ENCODE measurements around the gene USP28.
"Not testable (repeated sequence)": the region's sequence is repeated elsewhere in the genome, so short reads cannot be mapped to it uniquely, and the experiment has no call there.

Gene USP28

DNA sequence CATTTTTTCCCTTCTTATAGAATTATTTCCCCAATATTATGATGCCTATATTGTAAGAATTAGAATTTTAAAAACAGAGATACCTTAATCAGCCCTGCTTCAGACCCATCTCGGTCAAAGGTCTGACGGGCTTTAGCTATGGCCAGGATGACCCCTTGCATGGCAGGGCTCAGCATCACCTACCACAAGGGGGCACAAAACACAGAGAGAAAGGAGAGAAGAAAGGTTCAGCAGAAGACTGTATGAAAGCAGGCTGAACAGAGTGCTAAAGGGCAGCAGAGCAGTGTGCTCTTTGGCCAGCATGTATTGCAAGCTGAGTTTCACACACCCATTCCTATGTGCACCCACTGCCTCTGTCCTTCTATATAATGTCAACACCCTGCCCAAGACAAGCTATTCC lies 69.0 kb downstream of the USP28 start:
- POLR2A ChIA-PET: no interaction called here

DNA sequence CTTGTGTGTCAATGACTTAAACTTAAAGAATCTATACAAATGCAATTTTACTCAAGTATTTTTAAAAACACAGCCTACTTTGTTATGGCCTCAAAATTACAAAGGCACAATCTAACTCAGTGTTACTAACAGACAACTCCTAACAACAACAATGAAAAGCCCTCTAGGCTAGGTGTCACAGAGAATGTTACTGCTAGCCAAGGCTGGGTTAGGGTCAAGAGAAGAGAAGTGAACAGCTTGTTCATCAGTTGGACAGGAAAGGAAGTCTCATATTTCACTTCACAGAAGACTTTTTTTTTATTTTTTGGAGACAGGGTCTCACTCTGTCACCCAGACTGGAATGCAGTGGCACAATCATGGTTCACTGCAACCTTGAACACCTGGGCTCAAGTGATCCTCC lies 69.7 kb downstream of the USP28 start:
- DNase-seq (ENCODE audit: extremely low spot score): no peak
- no peak for TF ChIP-seq FOXA1 (IDR thresholded peaks at IDR 0.05)
- no peak for TF ChIP-seq LEF1 (IDR thresholded peaks at IDR 0.05; ENCODE audit: borderline replicate concordance)
- TF ChIP-seq HDGF (IDR thresholded peaks at IDR 0.05; ENCODE audit: borderline replicate concordance): no peak
- no peak for TF ChIP-seq TARDBP (IDR thresholded peaks at IDR 0.05)
- TF ChIP-seq FOXM1 (IDR thresholded peaks at IDR 0.05; ENCODE audit: borderline replicate concordance): no peak
- TF ChIP-seq NFRKB (IDR thresholded peaks at IDR 0.05): no peak
- TF ChIP-seq, protein P1, sequence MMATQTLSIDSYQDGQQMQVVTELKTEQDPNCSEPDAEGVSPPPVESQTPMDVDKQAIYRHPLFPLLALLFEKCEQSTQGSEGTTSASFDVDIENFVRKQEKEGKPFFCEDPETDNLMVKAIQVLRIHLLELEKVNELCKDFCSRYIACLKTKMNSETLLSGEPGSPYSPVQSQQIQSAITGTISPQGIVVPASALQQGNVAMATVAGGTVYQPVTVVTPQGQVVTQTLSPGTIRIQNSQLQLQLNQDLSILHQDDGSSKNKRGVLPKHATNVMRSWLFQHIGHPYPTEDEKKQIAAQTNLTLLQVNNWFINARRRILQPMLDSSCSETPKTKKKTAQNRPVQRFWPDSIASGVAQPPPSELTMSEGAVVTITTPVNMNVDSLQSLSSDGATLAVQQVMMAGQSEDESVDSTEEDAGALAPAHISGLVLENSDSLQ (IDR thresholded peaks at IDR 0.05): no peak
- no peak for TF ChIP-seq SP1 (IDR thresholded peaks at IDR 0.05)
- TF ChIP-seq ELF4 (IDR thresholded peaks at IDR 0.05): no peak
- TF ChIP-seq BHLHE40 (IDR thresholded peaks at IDR 0.05; ENCODE audit: borderline replicate concordance): no peak
- TF ChIP-seq CTBP1 (IDR thresholded peaks at IDR 0.05; ENCODE audit: borderline replicate concordance): no peak
- TF ChIP-seq ARNT (IDR thresholded peaks at IDR 0.05): no peak
- TF ChIP-seq L3MBTL2 (conservative IDR thresholded peaks at IDR 0.05): no peak
- no peak for TF ChIP-seq FOXK2 (IDR thresholded peaks at IDR 0.05)
- TF ChIP-seq SUZ12 (IDR thresholded peaks at IDR 0.05): no peak
- no peak for TF ChIP-seq ZNF384 (IDR thresholded peaks at IDR 0.05)
- CTCF ChIA-PET: interaction anchor here (0.6 to 2.5 kb wide), 4 partner anchors 9 to 455 kb away, joined by 3 to 12 read pairs (median 8); no protein-coding TSS in a partner anchor
- POLR2A ChIA-PET: no interaction called here

More for the DNA sequence above, 69.0 kb downstream of the USP28 start:
- CTCF ChIA-PET: interaction anchor here (0.7 to 2.5 kb wide), 7 partner anchors 10 to 455 kb away, joined by 3 to 12 read pairs (median 4); no protein-coding TSS in a partner anchor
- TF ChIP-seq, protein P1 (IDR thresholded peaks at IDR 0.05): no peak
- TF ChIP-seq HDGF (IDR thresholded peaks at IDR 0.05; ENCODE audit: borderline replicate concordance) (no peak), SUZ12 (IDR thresholded peaks at IDR 0.05) (no peak), BHLHE40 (IDR thresholded peaks at IDR 0.05; ENCODE audit: borderline replicate concordance) (no peak)
- peak; percentile 57 for DNase-seq (ENCODE audit: extremely low spot score)

DNA sequence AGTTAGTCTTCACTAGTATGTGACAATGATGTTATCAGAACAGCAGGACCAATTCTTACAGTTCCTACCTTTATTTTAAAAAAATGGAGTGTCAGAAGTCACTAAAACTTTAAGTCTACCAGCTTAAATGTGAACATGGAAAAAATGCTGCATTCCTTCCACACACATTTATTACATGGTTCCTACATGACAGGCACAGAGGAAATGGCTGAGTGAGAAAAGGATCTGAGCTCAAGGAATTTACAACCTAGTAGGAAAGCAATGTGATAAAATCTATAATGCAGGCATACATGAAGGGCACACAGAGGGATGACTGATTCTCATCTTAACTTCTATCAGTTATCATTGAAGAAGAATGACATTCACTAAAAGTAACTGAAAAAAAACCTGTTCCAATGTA lies 72.8 kb downstream of the USP28 start:
- no peak for TF ChIP-seq SP1 (IDR thresholded peaks at IDR 0.05)
- no peak for TF ChIP-seq TARDBP (IDR thresholded peaks at IDR 0.05)
- TF ChIP-seq ARNT (IDR thresholded peaks at IDR 0.05): no peak
- TF ChIP-seq CTBP1 (IDR thresholded peaks at IDR 0.05; ENCODE audit: borderline replicate concordance): no peak
- TF ChIP-seq HDGF (IDR thresholded peaks at IDR 0.05; ENCODE audit: borderline replicate concordance): no peak
- no peak for TF ChIP-seq LEF1 (IDR thresholded peaks at IDR 0.05; ENCODE audit: borderline replicate concordance)
- no peak for TF ChIP-seq FOXA1 (IDR thresholded peaks at IDR 0.05)
- TF ChIP-seq NFRKB (IDR thresholded peaks at IDR 0.05): no peak
- TF ChIP-seq BHLHE40 (IDR thresholded peaks at IDR 0.05; ENCODE audit: borderline replicate concordance): no peak
- TF ChIP-seq L3MBTL2 (conservative IDR thresholded peaks at IDR 0.05): no peak
- no peak for TF ChIP-seq FOXK2 (IDR thresholded peaks at IDR 0.05)
- no peak for TF ChIP-seq SUZ12 (IDR thresholded peaks at IDR 0.05)
- TF ChIP-seq ZNF384 (IDR thresholded peaks at IDR 0.05): no peak
- TF ChIP-seq, protein P1 (IDR thresholded peaks at IDR 0.05): no peak
- TF ChIP-seq ELF4 (IDR thresholded peaks at IDR 0.05): no peak
- no peak for TF ChIP-seq FOXM1 (IDR thresholded peaks at IDR 0.05; ENCODE audit: borderline replicate concordance)
- no peak for DNase-seq (ENCODE audit: extremely low spot score)
- ChIA-PET POLR2A (no interaction called here), CTCF (no interaction called here)

DNA sequence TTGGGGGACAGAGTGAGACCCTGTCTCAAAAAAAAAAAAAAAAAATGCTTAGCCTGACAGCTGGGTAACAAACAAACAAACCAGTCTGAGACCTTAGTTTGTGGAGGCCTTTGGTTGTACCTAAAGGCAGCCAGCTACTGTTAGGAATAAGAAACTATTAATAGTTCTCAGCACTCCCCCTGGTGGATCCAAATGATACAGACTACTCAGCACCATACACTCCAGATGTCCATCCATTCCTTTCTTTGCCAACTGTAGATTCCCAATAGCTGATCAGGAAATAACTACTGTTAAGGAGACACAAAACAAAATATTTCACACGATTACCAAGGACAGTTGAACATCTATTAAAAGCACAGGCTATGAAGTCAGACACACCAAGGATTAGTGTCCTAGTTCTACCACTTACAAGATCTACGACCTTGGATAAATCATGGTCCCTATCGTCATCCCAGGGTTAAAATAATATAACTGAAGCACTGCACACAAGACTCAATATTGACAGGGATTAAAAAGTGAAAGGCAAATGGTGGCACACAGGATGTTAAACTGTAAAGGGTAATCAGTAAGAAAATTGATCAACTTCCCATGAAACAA lies 78.6 kb downstream of the USP28 start:
- ChIA-PET CTCF (interaction anchor here (0.6 to 1.8 kb wide), 11 partner anchors 9 to 1588 kb away, joined by 3 to 12 read pairs (median 3); partner anchors contain the start of genes HTR3A and ZW10), POLR2A (no interaction called here)
- peak; percentile 59 for DNase-seq (ENCODE audit: extremely low spot score)
- no peak for TF ChIP-seq SUZ12 (IDR thresholded peaks at IDR 0.05)

DNA sequence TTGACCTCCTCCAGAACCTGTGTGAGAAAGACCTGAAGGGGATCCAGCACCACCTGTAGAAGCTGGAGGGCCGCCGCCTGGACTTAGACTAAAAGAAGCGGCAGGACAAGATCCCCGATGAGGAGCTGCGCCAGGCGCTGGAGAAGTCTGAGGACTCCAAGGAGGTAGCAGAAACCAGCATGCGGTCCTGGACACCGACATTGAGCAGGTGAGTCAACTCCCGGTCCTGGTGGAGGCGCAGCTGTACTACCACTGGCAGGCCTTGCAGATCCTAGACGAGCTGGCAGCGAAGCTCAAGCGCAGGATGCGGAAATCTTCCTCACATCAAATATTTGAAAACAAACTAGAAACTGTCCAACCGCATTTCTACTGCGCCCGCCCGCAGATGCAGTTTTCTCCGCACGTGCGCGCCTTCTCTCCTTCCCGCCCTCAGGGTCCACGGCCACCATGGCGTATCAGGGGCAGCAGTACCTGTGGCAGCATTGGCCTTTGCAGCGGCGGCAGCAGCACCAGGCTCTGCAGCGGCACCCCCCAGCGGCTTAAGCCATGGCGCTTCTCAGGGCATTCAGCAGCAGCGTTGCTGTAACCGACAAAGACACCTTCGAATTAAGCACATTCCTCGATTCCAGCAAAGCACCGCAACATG lies 85.6 kb downstream of the USP28 start:
- DNase-seq (ENCODE audit: extremely low spot score): no peak
- ChIA-PET POLR2A (no interaction called here), CTCF (no interaction called here)
- TF ChIP-seq ELF4 (IDR thresholded peaks at IDR 0.05): no peak

DNA sequence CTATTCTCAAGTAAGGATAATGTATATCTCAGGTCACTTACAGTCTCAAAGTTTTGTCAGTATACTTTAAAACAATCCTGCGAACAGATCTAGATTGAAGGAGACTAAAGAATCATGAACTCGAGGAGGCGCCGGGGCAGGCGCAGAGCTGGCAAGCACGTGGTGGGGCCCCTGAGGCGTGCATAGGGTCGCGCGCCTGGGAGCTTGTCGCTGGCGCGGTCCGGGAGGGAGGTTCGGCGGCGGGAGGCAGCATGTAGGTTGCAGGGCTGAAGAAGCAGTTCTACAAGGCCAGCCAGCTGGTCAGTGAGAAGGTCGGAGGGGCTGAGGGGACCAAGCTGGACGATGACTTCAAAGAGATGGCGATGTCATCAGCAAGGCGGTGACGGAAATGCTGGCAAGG lies 86.4 kb downstream of the USP28 start:
- DNase-seq (ENCODE audit: extremely low spot score); CTCF ChIA-PET: not testable (repeated sequence)
- POLR2A ChIA-PET: interaction anchor here (0.6 kb wide), 1 partner anchor 16 kb away, joined by 3 read pairs; the partner anchor contains the start of gene ZW10

DNA sequence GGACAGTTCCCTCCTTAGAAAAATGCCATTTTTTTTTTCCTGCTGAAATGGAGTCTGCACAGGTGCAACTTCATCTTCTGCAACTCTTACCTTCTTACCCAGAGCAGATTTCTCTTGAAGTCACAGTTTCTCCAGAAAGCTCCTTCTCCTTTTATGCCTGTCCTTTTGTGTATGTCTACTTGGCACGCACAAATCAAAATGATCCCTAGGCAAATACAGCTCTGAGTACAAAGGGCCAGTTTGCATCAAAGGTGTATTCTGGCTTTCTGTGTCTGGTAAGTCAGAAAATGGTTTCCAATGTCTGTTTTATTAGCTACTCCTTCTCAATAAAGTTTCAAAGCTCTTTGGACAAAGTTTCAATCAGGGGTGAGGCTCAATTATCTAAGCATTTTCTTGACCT lies 93.2 kb downstream of the USP28 start:
- TF ChIP-seq SUZ12 (IDR thresholded peaks at IDR 0.05) (no peak), HDGF (IDR thresholded peaks at IDR 0.05; ENCODE audit: borderline replicate concordance) (no peak), FOXA1 (IDR thresholded peaks at IDR 0.05) (no peak)
- no peak for DNase-seq (ENCODE audit: extremely low spot score)
- POLR2A ChIA-PET: interaction anchor here (1.5 kb wide), 1 partner anchor 9 kb away, joined by 4 read pairs; the partner anchor contains the start of gene ZW10
- CTCF ChIA-PET: interaction anchor here (0.6 kb wide), 1 partner anchor 51 kb away, joined by 4 read pairs; no protein-coding TSS in a partner anchor

Data from HEK293T (cell line).